Muscle of leg (tissue), 11 donors: ENCODE results near the gene TMPRSS6. TPM values are rescaled to one million over a fixed set of nuclear protein-coding genes. Genes with fewer than 3 reads are reported as not detected.
"Not testable (repeated sequence)": the region's sequence is repeated elsewhere in the genome, so short reads cannot be mapped to it uniquely, and the experiment has no call there.

Experiments used
- DNase-seq: peaks from one replicate; pipeline ENCODE4 v3.0.0; 2013
- H3K27ac ChIP-seq: one replicate; pipeline ENCODE4 v1.5.1; 2013; ENCODE audit warnings: mild to moderate bottlenecking, low read length, control low read depth
- H3K27me3 ChIP-seq: one replicate; pipeline ENCODE4 v1.6.1; 2013; ENCODE audit warnings: low read length; ENCODE audit not compliant: control insufficient read depth, insufficient read depth
- H3K36me3 ChIP-seq: one replicate; pipeline ENCODE4 v1.6.1; 2013; ENCODE audit warnings: low read length; ENCODE audit not compliant: control insufficient read depth, insufficient read depth
- H3K4me1 ChIP-seq: one replicate; pipeline ENCODE4 v1.6.1; 2013; ENCODE audit warnings: low read length; ENCODE audit not compliant: control insufficient read depth, insufficient read depth
- H3K4me3 ChIP-seq: one replicate; pipeline ENCODE4 v1.5.1; 2013; ENCODE audit warnings: low read length, control low read depth
- H3K9me3 ChIP-seq: replicated peaks from 2 replicates; pipeline ENCODE4 v1.6.1; 2013; ENCODE audit warnings: low read depth, low read length; ENCODE audit not compliant: control insufficient read depth
- WGBS: methylation state at CpG from one replicate; pipeline ENCODE4 v1.1.5; 2013; ENCODE audit warnings: missing lambda C conversion rate; ENCODE audit not compliant: insufficient coverage; 5-methylcytosine and 5-hydroxymethylcytosine counted together
- polyA plus RNA-seq, 8 donors: library from polyadenylated mRNA; unstranded; fragments of 120-200 nt; gene quantifications; one replicate each; pipeline versions ENCODE4 v1.2.1 to v1.2.3, GENCODE V29; 2013; ENCODE audit warnings: inconsistent platforms in 1 of 8, low replicate concordance in 1 of 8; ENCODE audit not compliant: insufficient read length in 8 of 8, insufficient read depth in 1 of 8
- total RNA-seq: library from RNA; stranded (reverse); fragments of 120-200 nt; gene quantifications from one replicate; pipeline ENCODE4 v1.2.4, GENCODE V29; 2013

The TMPRSS6 gene
- total and polyA plus RNA-seq, 9 donors: 0.04 to 0.18 (median 0.11) TPM; not detected in 1

- Histone ChIP-seq H3K27me3 (peaks cover 30% of the 10 kb centered on the region), H3K36me3 (no peaks in the 10 kb centered on the region), H3K9me3 (no peaks in the 10 kb centered on the region), H3K4me1 (no peaks in the 10 kb centered on the region), H3K27ac (no peak overlapping the region), H3K4me3 (no peak overlapping the region)
- no peak for DNase-seq
- 35% methylated on average over 2 of the region's 5 CpGs for WGBS
Observed at GRCh38 chr22:37079158-37079557, 30.4 kb downstream of the TMPRSS6 start.

- no peaks in the 10 kb centered on the region for H3K36me3 ChIP-seq
- no peaks in the 10 kb centered on the region for H3K4me1 ChIP-seq
- H3K27ac ChIP-seq: no peak overlapping the region
- 25% methylated on average over 13 of the region's 15 CpGs for WGBS
- DNase-seq: peak; percentile 59
- H3K4me3 ChIP-seq: no peak overlapping the region
- H3K9me3 ChIP-seq: no peaks in the 10 kb centered on the region
- H3K27me3 ChIP-seq: peaks cover 35% of the 10 kb centered on the region
Observed at GRCh38 chr22:37077802-37078448, 31.6 kb downstream of the TMPRSS6 start.

- WGBS: 78% methylated on average over 8 of the region's 9 CpGs
- Histone ChIP-seq H3K36me3 (no peaks in the 10 kb centered on the region), H3K27me3 (peaks cover 38% of the 10 kb centered on the region), H3K4me1 (no peaks in the 10 kb centered on the region), H3K9me3 (no peaks in the 10 kb centered on the region), H3K4me3 (no peak overlapping the region), H3K27ac (no peak overlapping the region)
- DNase-seq: no peak
Observed at GRCh38 chr22:37075822-37076433, 33.6 kb downstream of the TMPRSS6 start.

- H3K9me3 ChIP-seq: no peaks in the 10 kb centered on the region
- 68% methylated on average over 17 of the region's 17 CpGs for WGBS
- peaks cover 47% of the 10 kb centered on the region for H3K27me3 ChIP-seq
- no peak overlapping the region for H3K27ac ChIP-seq
- H3K4me3 ChIP-seq: no peak overlapping the region
- no peak for DNase-seq
- H3K36me3 ChIP-seq: no peaks in the 10 kb centered on the region
- no peaks in the 10 kb centered on the region for H3K4me1 ChIP-seq
Observed at GRCh38 chr22:37075046-37075445, 34.5 kb downstream of the TMPRSS6 start.

- 82% methylated on average over 9 of the region's 16 CpGs for WGBS
- Histone ChIP-seq H3K36me3 (no peaks in the 10 kb centered on the region), H3K4me1 (no peaks in the 10 kb centered on the region), H3K27ac (no peak overlapping the region), H3K4me3 (no peak overlapping the region), H3K27me3 (peaks cover 50% of the 10 kb centered on the region), H3K9me3 (no peaks in the 10 kb centered on the region)
- DNase-seq: no peak
Observed at GRCh38 chr22:37074537-37074936, 35.0 kb downstream of the TMPRSS6 start.

- 95% methylated on average over 8 of the region's 8 CpGs for WGBS
- Histone ChIP-seq H3K27me3 (peaks cover 65% of the 10 kb centered on the region), H3K4me3 (no peak overlapping the region), H3K27ac (no peak overlapping the region), H3K9me3 (no peaks in the 10 kb centered on the region), H3K4me1 (no peaks in the 10 kb centered on the region), H3K36me3 (no peaks in the 10 kb centered on the region)
- no peak for DNase-seq
Observed at GRCh38 chr22:37072673-37073072, 36.8 kb downstream of the TMPRSS6 start.

- H3K27me3 ChIP-seq: peaks cover 62% of the 10 kb centered on the region
- H3K4me3 ChIP-seq, DNase-seq, H3K9me3 ChIP-seq, H3K36me3 ChIP-seq, H3K27ac ChIP-seq, H3K4me1 ChIP-seq: not testable (repeated sequence)
- WGBS: 89% methylated on average over 5 of the region's 5 CpGs
Observed at GRCh38 chr22:37071850-37072592, 37.5 kb downstream of the TMPRSS6 start.

GRCh38 chr22:37070744-37071143, 38.8 kb downstream of the TMPRSS6 start:
- WGBS: 30% methylated on average over 6 of the region's 9 CpGs
- no peak overlapping the region for H3K27ac ChIP-seq
- H3K27me3 ChIP-seq: peaks cover 54% of the 10 kb centered on the region
- DNase-seq: no peak
- no peaks in the 10 kb centered on the region for H3K9me3 ChIP-seq
- no peaks in the 10 kb centered on the region for H3K4me1 ChIP-seq
- no peak overlapping the region for H3K4me3 ChIP-seq
- H3K36me3 ChIP-seq: no peaks in the 10 kb centered on the region

GRCh38 chr22:37070334-37070733, 39.2 kb downstream of the TMPRSS6 start:
- H3K4me3 ChIP-seq: no peak overlapping the region
- WGBS: 82% methylated on average over 4 of the region's 8 CpGs
- no peaks in the 10 kb centered on the region for H3K9me3 ChIP-seq
- H3K4me1 ChIP-seq: no peaks in the 10 kb centered on the region
- peaks cover 53% of the 10 kb centered on the region for H3K27me3 ChIP-seq
- no peaks in the 10 kb centered on the region for H3K36me3 ChIP-seq
- DNase-seq: no peak
- H3K27ac ChIP-seq: no peak overlapping the region

- H3K36me3 ChIP-seq: no peaks in the 10 kb centered on the region
- peaks cover 48% of the 10 kb centered on the region for H3K27me3 ChIP-seq
- 97% methylated on average over 3 of the region's 9 CpGs for WGBS
Observed at GRCh38 chr22:37069719-37070118, 39.8 kb downstream of the TMPRSS6 start.

More at GRCh38 chr22:37069719-37070118, 39.8 kb downstream of the TMPRSS6 start:
- no peak overlapping the region for H3K4me3 ChIP-seq
- no peaks in the 10 kb centered on the region for H3K9me3 ChIP-seq
- no peak for DNase-seq
- no peaks in the 10 kb centered on the region for H3K4me1 ChIP-seq
- H3K27ac ChIP-seq: no peak overlapping the region
